ENCODE measurements around the gene NLRC5.

The NLRC5 gene

GRCh38 chr16:57032346-57032745, 43.0 kb downstream of the NLRC5 start:
- no peak overlapping the region for H3K4me2 ChIP-seq (ENCODE audit: low read length, poor library complexity, severe bottlenecking)
- no peak for DNase-seq
- H3K14ac ChIP-seq (ENCODE audit: low read length in 2 of 2), result no peak overlapping the region
- no peak overlapping the region for H4K91ac ChIP-seq (ENCODE audit: low read length)
- H3K4me1 ChIP-seq (ENCODE audit: control insufficient read depth, insufficient read depth, low read depth, low read length), result peaks cover 6% of the 10 kb centered on the region
- H2BK15ac ChIP-seq (ENCODE audit: low read depth, poor library complexity, severe bottlenecking), result no peak overlapping the region
- no peak overlapping the region for H3K27ac ChIP-seq (ENCODE audit: low read length, poor library complexity, severe bottlenecking)
- no peak overlapping the region for H2BK5ac ChIP-seq (ENCODE audit: low read depth, low read length, poor library complexity, severe bottlenecking)
- H3K4me3 ChIP-seq (ENCODE audit: insufficient read depth in 1 of 2, low read depth in 1 of 2, low read length in 2 of 2), result no peak overlapping the region
- no peak overlapping the region for H2AFZ ChIP-seq (ENCODE audit: low read depth, low read length)
- H2BK12ac ChIP-seq (ENCODE audit: low read length in 2 of 2), result no peak overlapping the region
- H3K18ac ChIP-seq (ENCODE audit: low read depth in 1 of 2, low read length in 2 of 2), result no peak overlapping the region
- no peak overlapping the region for H3K4ac ChIP-seq (ENCODE audit: low read depth in 1 of 2, low read length in 2 of 2)
- H4K8ac ChIP-seq (ENCODE audit: low read length), result no peak overlapping the region
- H3K23ac ChIP-seq (ENCODE audit: low read length in 2 of 2), result no peak overlapping the region
- no peak overlapping the region for H2BK120ac ChIP-seq (ENCODE audit: low read depth, low read length)
- H2AK5ac ChIP-seq (ENCODE audit: low read length, severe bottlenecking), result no peak overlapping the region
- H3K27me3 ChIP-seq (ENCODE audit: control insufficient read depth in 1 of 2, insufficient read depth in 1 of 2, low read length in 2 of 2), result no peaks in the 10 kb centered on the region
- no peak overlapping the region for H3K9ac ChIP-seq (ENCODE audit: low read length)
- H3K79me1 ChIP-seq (replicated peaks; ENCODE audit: low read length, poor library complexity, severe bottlenecking), result no peaks in the 10 kb centered on the region
- H3K9me3 ChIP-seq (ENCODE audit: control insufficient read depth, low read length), result no peaks in the 10 kb centered on the region
- H3K36me3 ChIP-seq (ENCODE audit: control insufficient read depth in 1 of 2, insufficient read depth in 2 of 2, low read depth in 1 of 2, low read length in 2 of 2), result peaks cover 0 to 97% of the 10 kb centered on the region in 2 experiments

GRCh38 chr16:57032931-57033330, 43.6 kb downstream of the NLRC5 start:
- H2BK15ac ChIP-seq (ENCODE audit: low read depth, poor library complexity, severe bottlenecking), result no peak overlapping the region
- peaks cover 6% of the 10 kb centered on the region for H3K4me1 ChIP-seq (ENCODE audit: control insufficient read depth, insufficient read depth, low read depth, low read length)
- H4K91ac ChIP-seq (ENCODE audit: low read length), result no peak overlapping the region
- H4K8ac ChIP-seq (ENCODE audit: low read length), result no peak overlapping the region
- no peak overlapping the region for H3K4me3 ChIP-seq (ENCODE audit: insufficient read depth in 1 of 2, low read depth in 1 of 2, low read length in 2 of 2)
- WGBS, result 91% methylated on average over 5 of the region's 5 CpGs
- no peak overlapping the region for H2AK5ac ChIP-seq (ENCODE audit: low read length, severe bottlenecking)
- H3K4me2 ChIP-seq (ENCODE audit: low read length, poor library complexity, severe bottlenecking), result no peak overlapping the region
- H3K36me3 ChIP-seq (ENCODE audit: control insufficient read depth in 1 of 2, insufficient read depth in 2 of 2, low read depth in 1 of 2, low read length in 2 of 2), result peaks cover 0 to 97% of the 10 kb centered on the region in 2 experiments
- H3K9me3 ChIP-seq (ENCODE audit: control insufficient read depth, low read length), result no peaks in the 10 kb centered on the region
- H2AFZ ChIP-seq (ENCODE audit: low read depth, low read length), result no peak overlapping the region
- no peak overlapping the region for H3K14ac ChIP-seq (ENCODE audit: low read length in 2 of 2)
- H3K27ac ChIP-seq (ENCODE audit: low read length, poor library complexity, severe bottlenecking), result no peak overlapping the region
- no peaks in the 10 kb centered on the region for H3K27me3 ChIP-seq (ENCODE audit: control insufficient read depth in 1 of 2, insufficient read depth in 1 of 2, low read length in 2 of 2)
- no peak overlapping the region for H3K18ac ChIP-seq (ENCODE audit: low read depth in 1 of 2, low read length in 2 of 2)
- no peak overlapping the region for H3K23ac ChIP-seq (ENCODE audit: low read length in 2 of 2)
- DNase-seq, result no peak
- H3K9ac ChIP-seq (ENCODE audit: low read length), result no peak overlapping the region
- no peak overlapping the region for H2BK5ac ChIP-seq (ENCODE audit: low read depth, low read length, poor library complexity, severe bottlenecking)
- H2BK120ac ChIP-seq (ENCODE audit: low read depth, low read length), result no peak overlapping the region
- no peak overlapping the region for H3K4ac ChIP-seq (ENCODE audit: low read depth in 1 of 2, low read length in 2 of 2)
- no peaks in the 10 kb centered on the region for H3K79me1 ChIP-seq (replicated peaks; ENCODE audit: low read length, poor library complexity, severe bottlenecking)
- H2BK12ac ChIP-seq (ENCODE audit: low read length in 2 of 2), result no peak overlapping the region

- H4K91ac ChIP-seq (ENCODE audit: low read length), result no peak overlapping the region
- WGBS, result 87% methylated on average over 4 of the region's 4 CpGs
Measured at GRCh38 chr16:57036315-57036714, 47.0 kb downstream of the NLRC5 start.

GRCh38 chr16:57036945-57037344, 47.6 kb downstream of the NLRC5 start:
- no peak for DNase-seq
- WGBS, result 79% methylated on average over 7 of the region's 7 CpGs

More at GRCh38 chr16:57036315-57036714, 47.0 kb downstream of the NLRC5 start:
- H3K36me3 ChIP-seq (ENCODE audit: control insufficient read depth in 1 of 2, insufficient read depth in 2 of 2, low read depth in 1 of 2, low read length in 2 of 2), result peaks cover 8 to 90% of the 10 kb centered on the region in 2 experiments
- H3K27ac ChIP-seq (ENCODE audit: low read length, poor library complexity, severe bottlenecking), result no peak overlapping the region
- H3K27me3 ChIP-seq (ENCODE audit: control insufficient read depth in 1 of 2, insufficient read depth in 1 of 2, low read length in 2 of 2), result no peaks in the 10 kb centered on the region
- no peak overlapping the region for H2BK15ac ChIP-seq (ENCODE audit: low read depth, poor library complexity, severe bottlenecking)
- H2BK5ac ChIP-seq (ENCODE audit: low read depth, low read length, poor library complexity, severe bottlenecking), result no peak overlapping the region
- H3K23ac ChIP-seq (ENCODE audit: low read length in 2 of 2), result no peak overlapping the region
- no peak overlapping the region for H2BK120ac ChIP-seq (ENCODE audit: low read depth, low read length)
- H3K4me1 ChIP-seq (ENCODE audit: control insufficient read depth, insufficient read depth, low read depth, low read length), result peaks cover 2% of the 10 kb centered on the region
- no peak overlapping the region for H3K18ac ChIP-seq (ENCODE audit: low read depth in 1 of 2, low read length in 2 of 2)
- no peak overlapping the region for H3K14ac ChIP-seq (ENCODE audit: low read length in 2 of 2)
- H2BK12ac ChIP-seq (ENCODE audit: low read length in 2 of 2), result no peak overlapping the region
- no peak overlapping the region for H4K8ac ChIP-seq (ENCODE audit: low read length)
- no peaks in the 10 kb centered on the region for H3K79me1 ChIP-seq (replicated peaks; ENCODE audit: low read length, poor library complexity, severe bottlenecking)
- H3K4me3 ChIP-seq (ENCODE audit: insufficient read depth in 1 of 2, low read depth in 1 of 2, low read length in 2 of 2), result no peak overlapping the region
- no peak overlapping the region for H2AFZ ChIP-seq (ENCODE audit: low read depth, low read length)
- no peak overlapping the region for H3K4me2 ChIP-seq (ENCODE audit: low read length, poor library complexity, severe bottlenecking)
- H2AK5ac ChIP-seq (ENCODE audit: low read length, severe bottlenecking), result no peak overlapping the region
- DNase-seq, result no peak
- H3K9me3 ChIP-seq (ENCODE audit: control insufficient read depth, low read length), result no peaks in the 10 kb centered on the region
- no peak overlapping the region for H3K9ac ChIP-seq (ENCODE audit: low read length)
- no peak overlapping the region for H3K4ac ChIP-seq (ENCODE audit: low read depth in 1 of 2, low read length in 2 of 2)

More at GRCh38 chr16:57036945-57037344, 47.6 kb downstream of the NLRC5 start:
- no peak overlapping the region for H3K18ac ChIP-seq (ENCODE audit: low read depth in 1 of 2, low read length in 2 of 2)
- H2AK5ac ChIP-seq (ENCODE audit: low read length, severe bottlenecking), result no peak overlapping the region
- no peak overlapping the region for H4K8ac ChIP-seq (ENCODE audit: low read length)
- H3K4ac ChIP-seq (ENCODE audit: low read depth in 1 of 2, low read length in 2 of 2), result no peak overlapping the region
- peak overlapping the region; percentile 30 for H2BK15ac ChIP-seq (ENCODE audit: low read depth, poor library complexity, severe bottlenecking)
- peaks cover 5% of the 10 kb centered on the region for H3K4me1 ChIP-seq (ENCODE audit: control insufficient read depth, insufficient read depth, low read depth, low read length)
- no peaks in the 10 kb centered on the region for H3K79me1 ChIP-seq (replicated peaks; ENCODE audit: low read length, poor library complexity, severe bottlenecking)
- H2BK12ac ChIP-seq (ENCODE audit: low read length in 2 of 2), result no peak overlapping the region
- no peak overlapping the region for H2AFZ ChIP-seq (ENCODE audit: low read depth, low read length)
- H3K27me3 ChIP-seq (ENCODE audit: control insufficient read depth in 1 of 2, insufficient read depth in 1 of 2, low read length in 2 of 2), result no peaks in the 10 kb centered on the region
- H3K4me2 ChIP-seq (ENCODE audit: low read length, poor library complexity, severe bottlenecking), result no peak overlapping the region
- H3K27ac ChIP-seq (ENCODE audit: low read length, poor library complexity, severe bottlenecking), result no peak overlapping the region
- no peak overlapping the region for H3K23ac ChIP-seq (ENCODE audit: low read length in 2 of 2)
- H2BK5ac ChIP-seq (ENCODE audit: low read depth, low read length, poor library complexity, severe bottlenecking), result no peak overlapping the region
- H2BK120ac ChIP-seq (ENCODE audit: low read depth, low read length), result no peak overlapping the region
- no peak overlapping the region for H3K9ac ChIP-seq (ENCODE audit: low read length)
- H3K14ac ChIP-seq (ENCODE audit: low read length in 2 of 2), result no peak overlapping the region
- H4K91ac ChIP-seq (ENCODE audit: low read length), result peak overlapping the region; percentile 34
- H3K9me3 ChIP-seq (ENCODE audit: control insufficient read depth, low read length), result no peaks in the 10 kb centered on the region
- no peak overlapping the region for H3K4me3 ChIP-seq (ENCODE audit: insufficient read depth in 1 of 2, low read depth in 1 of 2, low read length in 2 of 2)
- H3K36me3 ChIP-seq (ENCODE audit: control insufficient read depth in 1 of 2, insufficient read depth in 2 of 2, low read depth in 1 of 2, low read length in 2 of 2), result peaks cover 10 to 90% of the 10 kb centered on the region in 2 experiments
